Measurements from ENCODE around the gene ZDHHC4.

ZDHHC4 gene

DNA sequence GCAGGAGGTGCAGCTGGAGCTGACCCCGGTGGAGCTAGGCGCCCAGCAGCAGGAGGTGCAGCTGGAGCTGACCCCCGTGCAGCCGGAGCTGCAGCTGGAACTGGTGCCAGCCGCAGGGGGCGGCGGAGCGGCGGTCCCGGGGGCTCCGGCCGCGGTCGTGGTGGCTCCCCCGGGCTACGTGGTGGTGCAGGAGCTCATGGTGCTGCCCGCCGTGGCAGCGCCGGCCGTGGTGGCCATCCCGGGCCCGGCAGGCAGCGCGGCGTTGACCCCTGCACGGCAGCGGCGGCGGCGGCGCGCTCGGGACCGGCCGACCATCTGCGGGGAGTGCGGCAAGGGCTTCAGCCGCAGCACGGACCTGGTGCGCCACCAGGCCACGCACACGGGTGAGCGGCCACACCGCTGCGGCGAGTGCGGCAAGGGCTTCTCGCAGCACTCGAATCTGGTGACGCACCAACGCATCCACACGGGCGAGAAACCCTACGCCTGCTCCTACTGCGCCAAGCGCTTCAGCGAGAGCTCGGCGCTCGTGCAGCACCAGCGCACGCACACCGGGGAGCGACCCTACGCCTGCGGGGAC is 45.0 kb downstream of the ZDHHC4 start:
- in situ Hi-C loops (cut with HindIII; ENCODE audit: low pct_ligation_motif_present, low sequenced_read_pairs), result no loop called here
- DNase-seq, result no peak
- Histone ChIP-seq H3K27me3 (replicated peaks) (no peaks in the 10 kb centered on the region), H3K4me3 (ENCODE audit: low read depth, low read length) (no peak overlapping the region), H3K36me3 (replicated peaks) (no peaks in the 10 kb centered on the region), H3K27ac (no peak overlapping the region)
- TF ChIP-seq CTCF (IDR thresholded peaks at IDR 0.05; ENCODE audit: low read depth, low read length, missing control alignments), result no peak

GRCh38 chr7:6623589-6624245 is 46.5 kb downstream of the ZDHHC4 start:
- no peaks in the 10 kb centered on the region for H3K36me3 ChIP-seq (replicated peaks)
- no peak overlapping the region for H3K27ac ChIP-seq
- TF ChIP-seq CTCF (IDR thresholded peaks at IDR 0.05; ENCODE audit: low read depth, low read length, missing control alignments), result no peak
- in situ Hi-C loops (cut with HindIII; ENCODE audit: low pct_ligation_motif_present, low sequenced_read_pairs), result no loop called here
- no peak overlapping the region for H3K4me3 ChIP-seq (ENCODE audit: low read depth, low read length)
- no peak for DNase-seq
- no peaks in the 10 kb centered on the region for H3K27me3 ChIP-seq (replicated peaks)

DNA sequence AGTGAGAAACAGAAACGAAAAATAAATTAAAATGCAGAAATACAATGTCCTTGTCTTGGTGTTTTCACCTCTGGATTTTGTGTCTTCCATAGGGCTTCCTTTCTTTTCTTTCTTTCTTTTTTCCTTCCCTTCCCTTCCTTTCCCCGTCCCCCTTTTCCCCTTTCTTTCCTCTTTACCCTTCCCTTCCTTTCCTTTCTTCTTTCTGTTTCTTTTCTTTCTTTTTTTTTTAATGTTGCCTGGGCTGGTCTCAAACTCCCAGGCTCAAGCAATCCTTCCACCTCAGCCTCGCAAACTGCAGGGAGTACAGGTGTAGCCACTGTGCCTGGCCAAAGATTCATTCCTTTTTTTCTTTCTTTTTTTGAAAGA is 47.0 kb downstream of the ZDHHC4 start:
- no peak overlapping the region for H3K27ac ChIP-seq

GRCh38 chr7:6628045-6628444 is 50.8 kb downstream of the ZDHHC4 start:
- Histone ChIP-seq H3K27me3 (replicated peaks) (no peaks in the 10 kb centered on the region), H3K4me3 (ENCODE audit: low read depth, low read length) (no peak overlapping the region), H3K36me3 (replicated peaks) (no peaks in the 10 kb centered on the region), H3K27ac (no peak overlapping the region)
- in situ Hi-C loops (cut with HindIII; ENCODE audit: low pct_ligation_motif_present, low sequenced_read_pairs), result no loop called here
- DNase-seq, result no peak
- no peak for TF ChIP-seq CTCF (IDR thresholded peaks at IDR 0.05; ENCODE audit: low read depth, low read length, missing control alignments)

More for the DNA sequence above, 47.0 kb downstream of the ZDHHC4 start:
- no peak for DNase-seq
- Histone ChIP-seq H3K36me3 (replicated peaks) (no peaks in the 10 kb centered on the region), H3K4me3 (ENCODE audit: low read depth, low read length) (no peak overlapping the region), H3K27me3 (replicated peaks) (no peaks in the 10 kb centered on the region)
- in situ Hi-C loops (cut with HindIII; ENCODE audit: low pct_ligation_motif_present, low sequenced_read_pairs), result no loop called here
- no peak for TF ChIP-seq CTCF (IDR thresholded peaks at IDR 0.05; ENCODE audit: low read depth, low read length, missing control alignments)

DNA sequence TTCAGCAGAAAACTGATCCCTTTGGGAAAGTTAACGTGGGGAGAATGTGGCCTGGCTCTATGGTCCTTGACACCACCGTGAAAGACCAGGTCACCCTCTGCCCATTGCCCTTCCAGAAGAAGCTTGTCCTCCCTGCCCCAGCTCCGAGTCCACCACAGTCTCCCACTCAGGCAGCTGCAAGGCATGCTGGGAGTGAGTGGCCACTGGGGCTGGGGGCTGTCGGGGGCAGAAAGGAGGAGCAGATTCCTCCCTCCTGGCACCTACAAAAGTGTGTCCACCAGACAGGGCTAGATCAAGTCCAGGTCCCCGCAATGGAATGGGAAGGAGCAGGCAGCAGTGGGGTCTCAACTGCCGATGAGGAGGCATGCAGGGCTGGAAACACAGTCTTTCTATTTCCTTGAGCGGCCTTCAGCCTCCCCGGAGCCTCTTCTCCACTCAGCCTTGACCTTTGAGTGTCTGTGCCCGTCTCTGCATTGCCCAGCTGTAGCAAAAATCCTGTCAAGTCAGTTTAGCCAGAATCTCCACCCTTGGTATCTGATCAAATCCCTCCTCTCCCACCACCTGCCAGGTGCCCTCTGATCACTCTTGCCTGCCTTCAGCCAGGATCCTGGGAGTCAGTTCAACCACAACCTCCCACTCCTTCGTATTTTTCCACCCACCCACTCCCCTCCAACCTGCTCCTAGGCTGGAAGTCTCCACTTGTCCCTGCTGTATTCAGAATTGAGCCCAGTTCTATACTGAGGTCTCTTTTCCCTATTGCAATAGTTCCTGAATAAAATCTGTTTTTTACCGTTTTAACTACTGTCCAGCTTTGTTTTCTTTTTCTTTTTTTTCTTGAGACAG is 53.0 kb downstream of the ZDHHC4 start:
- in situ Hi-C loops (cut with HindIII; ENCODE audit: low pct_ligation_motif_present, low sequenced_read_pairs), result no loop called here
- TF ChIP-seq CTCF (IDR thresholded peaks at IDR 0.05; ENCODE audit: low read depth, low read length, missing control alignments), result no peak
- no peak overlapping the region for H3K27ac ChIP-seq
- no peaks in the 10 kb centered on the region for H3K27me3 ChIP-seq (replicated peaks)
- H3K36me3 ChIP-seq (replicated peaks), result no peaks in the 10 kb centered on the region
- no peak for DNase-seq
- H3K4me3 ChIP-seq (ENCODE audit: low read depth, low read length), result no peak overlapping the region
